ENCODE results near the gene GPX3.

Gene GPX3

GRCh38 chr5:151014680-151015343 lies 5.6 kb upstream of the GPX3 start:
- no peak for DNase-seq

GRCh38 chr5:151015974-151016587 lies 4.3 kb upstream of the GPX3 start:
- no peak for DNase-seq

DNA sequence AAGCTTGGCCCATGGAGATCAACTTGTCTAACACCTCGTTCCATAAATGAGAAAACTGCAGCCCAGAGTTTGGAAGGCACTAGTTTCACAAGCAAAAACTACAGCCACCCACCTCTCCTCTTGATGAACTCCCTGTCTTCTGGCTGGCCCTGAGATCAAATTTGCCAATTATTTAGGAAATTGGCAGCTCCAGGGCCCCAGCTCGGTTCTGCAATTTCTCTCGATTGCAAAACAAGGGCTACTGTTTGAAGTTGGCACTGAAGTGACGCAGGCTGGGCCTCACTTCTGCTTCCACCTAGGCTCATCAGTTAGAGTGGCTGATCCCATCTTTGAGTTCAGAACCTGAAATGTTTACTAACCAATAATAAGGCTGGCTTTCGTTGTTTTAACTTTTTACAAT lies 3.7 kb upstream of the GPX3 start:
- DNase-seq, result no peak

DNA sequence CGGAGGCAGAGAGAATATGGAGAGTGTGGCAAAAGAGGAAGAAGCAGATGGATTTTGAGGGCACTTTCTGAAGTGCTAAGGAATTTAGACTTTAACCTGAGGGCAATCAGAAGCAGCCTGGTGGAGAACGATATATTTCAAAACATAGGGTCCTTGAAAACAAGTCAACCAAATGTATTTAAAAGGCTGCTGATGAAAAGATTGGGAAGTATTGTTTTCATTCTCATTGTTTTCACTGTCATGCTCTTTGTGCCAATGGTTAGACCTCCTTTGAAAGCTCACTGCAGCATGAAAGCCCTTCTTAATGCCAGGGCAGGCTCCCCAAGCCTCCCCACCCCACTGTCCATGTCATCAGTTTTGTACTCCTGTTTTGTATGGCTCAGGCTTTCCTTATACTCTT lies 2.5 kb upstream of the GPX3 start:
- DNase-seq, result no peak

DNA sequence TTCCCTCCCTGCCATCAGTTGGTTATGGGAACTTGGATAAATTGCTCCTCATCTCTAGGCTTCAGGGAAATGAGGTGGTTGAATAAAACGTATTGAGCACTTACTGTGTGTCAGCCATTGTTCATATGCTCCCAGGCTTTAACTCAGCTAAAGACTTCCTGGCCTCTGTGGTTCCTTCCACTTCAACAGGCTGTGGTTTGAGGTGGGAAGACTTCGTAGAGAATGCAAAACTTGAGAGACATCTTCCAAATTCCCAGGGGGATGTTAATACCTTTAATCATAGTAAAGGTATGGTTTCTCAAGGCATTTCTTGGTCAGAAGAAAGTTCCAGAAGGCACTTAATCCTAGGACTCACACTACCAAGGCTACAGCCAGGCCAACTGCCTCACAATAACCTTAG lies 1.5 kb upstream of the GPX3 start:
- no peak for DNase-seq

- DNase-seq, result no peak
Measured at GRCh38 chr5:151019331-151019730, 1.1 kb upstream of the GPX3 start.

DNA sequence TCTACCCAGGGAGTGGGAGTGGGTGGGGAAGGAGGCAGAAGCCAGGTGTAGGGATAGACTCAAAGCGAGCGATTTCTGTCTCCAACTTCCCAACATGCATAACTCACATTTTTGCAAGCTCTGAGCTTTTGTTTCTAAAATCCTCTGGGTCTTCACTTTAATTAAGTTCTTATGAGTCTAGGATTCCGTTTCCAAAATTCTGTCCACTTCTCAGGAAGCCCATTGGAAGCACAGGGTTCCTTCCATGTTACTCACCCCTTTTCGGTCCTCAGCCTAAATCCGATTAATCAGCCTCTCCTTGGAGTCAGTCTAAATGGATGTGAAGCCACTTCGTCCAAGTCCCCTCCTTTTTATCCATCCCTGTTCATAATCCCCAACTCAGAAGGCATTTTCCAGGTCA lies 1.4 kb downstream of the GPX3 start:
- DNase-seq, result no peak

DNA sequence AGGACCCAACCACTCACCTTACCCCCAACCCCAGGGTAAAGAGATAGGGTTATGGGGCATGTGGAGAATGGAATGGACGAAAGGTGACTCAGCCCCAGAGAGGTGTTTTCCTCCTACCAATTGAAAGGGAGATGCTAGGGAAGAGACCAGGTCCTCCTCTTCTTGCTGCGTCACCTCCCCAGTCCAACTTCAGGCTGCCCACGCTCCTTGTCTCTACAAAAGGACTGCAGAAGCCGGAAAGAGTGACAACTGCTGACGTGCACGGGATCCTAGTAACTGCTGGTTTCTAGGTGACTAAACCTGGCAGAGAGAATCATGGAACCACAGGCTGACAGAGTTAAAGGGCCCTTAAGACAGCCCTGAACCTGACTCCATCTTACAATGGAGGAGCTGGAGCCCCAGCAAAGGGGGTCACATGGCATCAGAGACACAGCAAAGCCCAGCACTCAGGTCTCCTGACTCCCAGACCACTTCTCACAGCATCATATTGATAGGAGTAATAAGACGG lies 2.2 kb downstream of the GPX3 start:
- DNase-seq, result no peak

- no peak for DNase-seq
Measured at GRCh38 chr5:151023047-151023615, 2.7 kb downstream of the GPX3 start.

DNA sequence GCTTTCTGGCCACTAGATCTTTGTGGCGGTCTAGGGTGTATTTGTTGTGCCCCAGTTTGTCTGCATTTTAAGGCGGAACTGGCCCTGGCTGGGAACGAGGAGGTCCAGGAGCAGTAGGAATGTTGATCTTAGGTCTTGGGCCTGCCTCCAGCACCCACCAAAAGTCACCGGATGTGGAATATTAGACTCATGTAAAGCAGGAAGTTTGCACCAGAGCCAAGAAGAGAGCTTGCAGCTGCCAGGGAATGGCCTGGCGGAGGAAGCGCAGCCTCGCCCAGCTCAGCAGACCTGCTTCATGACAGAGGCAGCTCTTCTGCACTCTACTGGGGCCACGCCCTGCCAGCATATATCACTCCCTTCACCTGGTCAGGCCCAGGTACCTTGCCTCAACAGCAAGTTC lies 3.3 kb downstream of the GPX3 start:
- DNase-seq, result no peak

DNA sequence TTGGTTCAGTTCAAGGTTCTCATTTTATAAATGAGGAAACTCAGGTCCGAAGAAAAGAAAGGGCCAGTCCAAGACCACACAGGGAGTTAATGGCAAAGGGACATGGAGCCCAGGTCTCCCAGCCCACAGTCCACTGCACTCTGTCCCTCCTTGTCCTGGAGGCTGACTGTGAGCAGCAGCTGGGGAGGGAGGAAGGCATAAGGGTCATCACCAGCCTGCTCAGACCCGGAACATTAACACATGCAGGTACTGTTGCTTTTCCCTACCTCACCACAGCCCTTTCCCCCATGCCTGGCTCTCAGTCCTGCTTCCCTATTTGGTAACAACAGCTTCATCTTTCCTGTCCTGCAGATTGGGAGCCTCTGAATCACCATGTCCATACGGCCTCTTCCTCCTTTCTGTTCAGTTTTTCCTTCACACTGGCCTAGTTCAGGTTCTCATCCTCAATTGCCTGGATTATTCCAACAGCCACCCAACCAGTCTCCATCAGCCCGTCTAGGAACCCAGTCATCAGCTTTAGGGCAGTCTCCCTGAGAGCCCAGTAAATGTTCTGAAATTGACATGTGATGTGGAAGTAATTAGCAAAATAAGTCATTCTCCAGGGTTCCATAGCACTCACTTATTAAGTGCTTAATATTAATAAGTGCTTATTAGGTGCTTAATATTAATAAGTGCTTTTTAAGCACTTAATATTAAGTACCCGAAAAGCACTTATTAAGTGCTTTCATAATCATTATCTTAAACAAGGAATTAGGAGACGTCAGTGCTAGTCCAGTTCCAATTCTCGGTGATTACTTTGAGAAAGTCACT lies 4.3 kb downstream of the GPX3 start:
- DNase-seq, result no peak

DNA sequence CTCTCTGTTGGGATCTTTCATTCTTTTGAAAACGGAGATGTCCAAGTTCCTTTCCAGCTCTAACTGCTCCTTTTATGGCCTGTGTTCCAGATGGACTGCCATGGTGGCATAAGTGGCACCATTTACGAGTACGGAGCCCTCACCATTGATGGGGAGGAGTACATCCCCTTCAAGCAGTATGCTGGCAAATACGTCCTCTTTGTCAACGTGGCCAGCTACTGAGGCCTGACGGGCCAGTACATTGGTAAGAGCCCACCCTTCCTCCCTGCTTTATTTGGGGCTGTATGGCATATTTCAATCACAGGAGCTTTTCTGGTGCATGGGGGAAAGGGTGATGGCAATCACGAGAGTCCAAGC lies 4.8 kb downstream of the GPX3 start:
- no peak for DNase-seq

- DNase-seq, result no peak
Measured at GRCh38 chr5:151026088-151026487, 5.7 kb downstream of the GPX3 start.

DNA sequence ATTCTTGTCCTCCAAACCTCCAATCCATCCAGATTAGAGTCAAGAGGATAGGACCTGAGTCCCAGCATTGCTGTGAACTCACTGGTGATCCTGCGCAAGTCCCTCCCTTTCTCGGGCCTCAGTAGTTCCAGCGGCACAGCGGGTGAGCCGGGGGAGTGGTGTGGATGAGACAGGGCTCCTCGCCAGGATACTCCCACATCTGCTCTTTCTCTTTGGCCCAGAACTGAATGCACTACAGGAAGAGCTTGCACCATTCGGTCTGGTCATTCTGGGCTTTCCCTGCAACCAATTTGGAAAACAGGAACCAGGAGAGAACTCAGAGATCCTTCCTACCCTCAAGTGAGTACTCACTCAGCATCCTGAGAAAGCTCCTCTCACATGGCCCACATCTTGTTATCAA lies 6.3 kb downstream of the GPX3 start:
- no peak for DNase-seq

GRCh38 chr5:151027961-151028479 lies 7.6 kb downstream of the GPX3 start:
- no peak for DNase-seq

GRCh38 chr5:151028717-151029116 lies 8.3 kb downstream of the GPX3 start:
- DNase-seq, result no peak

DNA sequence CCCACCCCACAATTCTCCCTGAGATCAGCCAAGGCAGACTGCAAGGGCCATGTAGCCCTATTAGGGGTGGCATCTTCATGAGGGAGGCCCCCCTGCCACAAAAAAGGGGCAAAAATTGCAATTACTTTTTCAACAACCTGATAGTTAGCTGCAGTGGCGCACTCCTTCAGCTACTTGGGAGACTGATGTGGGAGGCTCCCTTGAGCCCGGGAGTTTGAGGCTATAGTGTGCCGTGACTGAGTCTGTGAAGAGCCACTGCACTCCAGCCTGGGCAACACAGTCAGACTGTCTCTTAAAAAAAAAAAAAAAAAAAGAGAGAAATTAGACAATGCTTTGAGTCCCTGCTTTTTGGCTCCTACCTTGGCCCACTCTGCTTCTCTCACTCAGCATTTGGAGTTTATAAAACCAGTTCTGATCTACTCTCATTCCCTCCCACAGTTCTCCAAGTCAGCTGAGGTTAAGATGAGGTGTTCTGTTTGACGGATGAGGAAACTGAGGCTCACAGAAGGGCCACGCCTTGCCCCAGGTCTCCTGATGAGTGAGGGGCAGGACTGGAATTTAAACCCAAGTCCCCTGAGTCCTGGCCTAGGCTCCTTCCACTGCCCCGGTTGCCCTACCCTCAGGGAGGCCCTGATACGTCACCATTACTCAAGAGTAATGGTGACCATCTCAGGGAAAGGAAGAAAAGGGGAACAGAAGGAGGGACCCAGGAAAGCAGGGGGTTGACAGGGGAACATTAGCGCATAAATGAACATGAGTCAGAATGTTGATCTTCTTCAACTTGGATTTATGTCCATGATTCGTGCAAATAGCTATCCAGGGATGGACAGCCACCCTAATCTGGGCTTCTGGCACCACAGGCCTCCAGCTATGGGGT lies 9.0 kb downstream of the GPX3 start:
- DNase-seq, result no peak

DNA sequence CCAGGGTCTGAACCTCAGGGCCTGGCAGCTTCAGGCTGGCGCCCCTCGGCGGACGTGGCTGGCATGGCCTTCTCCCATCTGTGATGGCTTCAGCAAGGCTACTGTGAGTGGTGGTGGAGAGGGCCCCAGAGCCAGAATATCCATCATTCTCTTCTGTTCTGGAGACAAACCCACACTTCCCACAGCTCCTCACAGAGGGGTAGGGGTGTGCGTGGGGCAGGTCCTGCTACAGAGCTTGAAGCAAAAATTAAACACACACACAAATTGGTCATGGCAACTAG lies 9.6 kb downstream of the GPX3 start:
- no peak for DNase-seq

- no peak for DNase-seq
Measured at GRCh38 chr5:151030379-151030778, 10.0 kb downstream of the GPX3 start.

- no peak for DNase-seq
Measured at GRCh38 chr5:151031554-151031953, 11.2 kb downstream of the GPX3 start.

GRCh38 chr5:151033217-151033934 lies 13.0 kb downstream of the GPX3 start:
- no peak for DNase-seq
